ENCODE measurements around the gene MARCOL.

- TF ChIP-seq EP300 (IDR thresholded peaks at IDR 0.05; ENCODE audit: borderline replicate concordance in 1 of 2, low read depth in 1 of 2, low read length in 1 of 2): no peak
- TF ChIP-seq CTCF (IDR thresholded peaks at IDR 0.05): no peak
Measured at GRCh38 chr5:148201151-148201550, 37.2 kb upstream of the MARCOL start.
